ENCODE results near the gene CREM.
A peak's percentile ranks its signal among the peaks of the same experiment; 100 is the strongest.
"Not testable (repeated sequence)": the region's sequence is repeated elsewhere in the genome, so short reads cannot be mapped to it uniquely, and the experiment has no call there.

Gene CREM

GRCh38 chr10:35126530-35127288 lies at the start of gene CREM:
Gene CREM (plus strand): TSS chr10:35126846. CDS start chr10:35137836, 10,990 bp downstream.
- DNase-seq (ENCODE audit: low spot score) = peak; percentile 98

GRCh38 chr10:35079265-35079664 lies 47.4 kb upstream of the CREM start:
- DNase-seq (ENCODE audit: low spot score) = no peak

GRCh38 chr10:35079763-35080162 lies 46.9 kb upstream of the CREM start:
- DNase-seq (ENCODE audit: low spot score) = no peak

GRCh38 chr10:35080261-35080660 lies 46.4 kb upstream of the CREM start:
- not testable (repeated sequence) for DNase-seq (ENCODE audit: low spot score)

- DNase-seq (ENCODE audit: low spot score) = no peak
These were observed 43.4 kb upstream of the CREM start for GRCh38 chr10:35083242-35083641.

- peak; percentile 33 for DNase-seq (ENCODE audit: low spot score)
These were observed 37.0 kb upstream of the CREM start for GRCh38 chr10:35089611-35090161.

GRCh38 chr10:35090162-35090954 lies 36.3 kb upstream of the CREM start, which contains the start of gene CUL2:
Gene CUL2 (minus strand): TSS chr10:35090341. CDS start chr10:35071317, 19,024 bp downstream.
- DNase-seq (ENCODE audit: low spot score) = peak; percentile 96

- no peak for DNase-seq (ENCODE audit: low spot score)
These were observed 34.5 kb upstream of the CREM start for GRCh38 chr10:35091994-35092790.

- DNase-seq (ENCODE audit: low spot score) = no peak
These were observed 33.8 kb upstream of the CREM start for GRCh38 chr10:35092851-35093250.

- no peak for DNase-seq (ENCODE audit: low spot score)
These were observed 30.3 kb upstream of the CREM start for GRCh38 chr10:35096312-35096711.

- no peak for DNase-seq (ENCODE audit: low spot score)
These were observed 29.1 kb upstream of the CREM start for GRCh38 chr10:35097510-35097909.

GRCh38 chr10:35103882-35104281 lies 22.8 kb upstream of the CREM start:
- no peak for DNase-seq (ENCODE audit: low spot score)

- no peak for DNase-seq (ENCODE audit: low spot score)
These were observed 14.1 kb upstream of the CREM start for GRCh38 chr10:35112571-35112970.

- DNase-seq (ENCODE audit: low spot score) = no peak
These were observed 7.3 kb upstream of the CREM start for GRCh38 chr10:35119378-35119777.

- DNase-seq (ENCODE audit: low spot score) = no peak
These were observed 2.1 kb upstream of the CREM start for GRCh38 chr10:35124540-35124939.

GRCh38 chr10:35126062-35126529 lies 550 bp upstream of the CREM start:
- no peak for DNase-seq (ENCODE audit: low spot score)

- DNase-seq (ENCODE audit: low spot score) = peak; percentile 54
These were observed 744 bp downstream of the CREM start for GRCh38 chr10:35127289-35127891.

- DNase-seq (ENCODE audit: low spot score) = no peak
These were observed 2.6 kb downstream of the CREM start for GRCh38 chr10:35129185-35129674.

- no peak for DNase-seq (ENCODE audit: low spot score)
These were observed 4.0 kb downstream of the CREM start for GRCh38 chr10:35130663-35131062.

- DNase-seq (ENCODE audit: low spot score) = no peak
These were observed 6.1 kb downstream of the CREM start for GRCh38 chr10:35132727-35133126.

- no peak for DNase-seq (ENCODE audit: low spot score)
These were observed 6.9 kb downstream of the CREM start for GRCh38 chr10:35133586-35133985.
